COLO668 (cell line): ENCODE measurements around the gene OTUD4.

Source experiments
- DNase-seq: peaks from one replicate; lab custom pipeline; 2025; ENCODE audit not compliant: unreplicated experiment; lab: John Stamatoyannopoulos, UW

The OTUD4 gene

GRCh38 chr4:145131848-145132247, 48.5 kb downstream of the OTUD4 start:
- no peak for DNase-seq

GRCh38 chr4:145130788-145131399, 49.5 kb downstream of the OTUD4 start:
- no peak for DNase-seq

DNA sequence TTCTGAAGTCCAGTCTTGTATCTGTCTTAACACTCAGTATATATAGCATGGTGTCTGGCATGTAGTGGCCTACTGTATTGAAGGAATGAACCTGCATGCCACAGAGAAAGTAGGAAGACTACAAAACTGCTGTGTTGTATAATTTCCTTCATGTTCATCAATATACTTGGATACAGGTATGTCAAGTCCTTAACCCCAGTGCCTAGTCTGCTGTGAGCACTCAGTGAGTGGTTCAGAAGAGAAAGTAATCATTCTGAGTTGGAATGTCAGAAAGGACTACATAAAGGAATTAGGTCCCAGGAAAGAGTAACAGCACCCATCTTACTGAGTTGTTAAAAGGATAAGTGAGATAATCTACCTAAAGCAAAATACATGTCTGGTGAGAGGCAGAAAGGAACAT, 50.3 kb downstream of the OTUD4 start:
- no peak for DNase-seq

GRCh38 chr4:145125396-145125795, 55.0 kb downstream of the OTUD4 start:
- DNase-seq = no peak

DNA sequence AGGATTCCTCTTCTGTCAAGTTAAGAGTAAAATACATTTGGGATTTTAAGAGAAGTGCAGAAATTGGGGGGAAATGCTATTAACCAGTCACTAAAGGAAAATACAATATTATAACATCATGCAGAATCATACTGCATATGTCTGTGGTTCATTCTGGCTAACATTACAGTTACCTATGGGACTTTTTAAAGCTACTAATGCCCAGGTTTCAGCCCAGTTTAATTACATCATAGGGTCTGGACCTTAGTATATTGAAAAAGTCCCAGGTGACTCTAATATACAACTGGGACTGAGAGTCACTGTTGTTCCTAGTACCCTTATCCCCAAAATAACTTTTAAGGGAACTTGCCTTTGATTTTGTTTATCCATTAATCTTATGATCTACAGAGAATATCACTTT, 72.3 kb downstream of the OTUD4 start:
- DNase-seq = no peak

DNA sequence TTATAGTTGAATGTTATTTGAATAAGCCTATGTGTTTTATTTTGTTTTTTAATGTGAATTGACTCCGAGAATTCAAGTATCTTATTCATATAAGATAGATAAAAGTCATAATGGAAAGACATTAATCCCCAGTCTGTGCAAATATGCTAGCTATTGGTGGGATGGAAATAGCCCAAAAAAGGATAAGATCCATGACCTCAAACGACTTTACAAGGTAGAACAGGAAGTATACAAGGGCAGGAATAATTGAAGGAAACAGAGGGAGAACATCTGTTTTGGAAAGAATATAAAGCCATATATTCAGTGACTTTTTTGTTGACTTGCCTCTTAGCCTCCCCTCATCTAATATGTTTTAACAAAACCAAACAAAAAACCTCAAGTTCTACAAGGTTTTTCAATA, 73.3 kb downstream of the OTUD4 start:
- no peak for DNase-seq

DNA sequence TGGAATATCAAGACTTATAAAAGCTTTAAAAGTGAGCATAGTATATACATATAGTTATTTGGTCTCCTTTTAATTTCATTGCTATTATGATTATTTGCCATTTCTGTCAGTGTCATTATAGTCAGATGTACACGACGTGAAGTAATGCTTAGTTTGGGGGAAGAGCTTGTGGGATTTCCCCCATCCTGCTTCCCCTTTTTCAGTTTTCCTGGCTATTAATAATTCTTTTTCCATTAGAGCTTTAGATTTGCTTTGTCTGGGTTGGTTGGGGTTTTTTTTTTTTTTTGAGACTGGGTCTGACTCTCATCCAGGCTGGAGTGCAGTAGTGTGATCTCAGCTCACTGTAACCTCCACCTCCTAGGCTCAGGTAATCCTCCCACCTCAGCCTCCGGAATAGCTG, 76.9 kb downstream of the OTUD4 start:
- DNase-seq = no peak

DNA sequence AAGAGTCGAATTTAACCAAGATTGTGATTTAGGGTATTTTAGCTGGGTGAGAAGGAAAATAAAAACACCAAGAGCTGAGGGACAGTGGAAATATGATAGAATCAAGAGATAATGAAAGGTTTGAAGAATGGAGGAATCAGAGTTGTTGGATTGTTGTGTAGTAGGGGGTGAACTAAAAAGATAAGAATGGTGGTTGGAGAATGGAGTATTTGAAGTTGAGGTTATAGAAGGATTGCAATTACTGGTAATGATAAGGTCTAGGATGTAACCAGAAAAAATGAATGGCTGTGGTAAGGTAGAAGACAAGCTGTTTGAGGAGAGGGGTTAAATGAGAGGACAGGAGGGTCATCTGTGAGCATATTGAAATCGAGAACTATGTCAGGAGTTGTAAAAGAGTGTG, 77.8 kb downstream of the OTUD4 start:
- no peak for DNase-seq

- DNase-seq = no peak
Observed at GRCh38 chr4:145101091-145101490, 79.3 kb downstream of the OTUD4 start.

DNA sequence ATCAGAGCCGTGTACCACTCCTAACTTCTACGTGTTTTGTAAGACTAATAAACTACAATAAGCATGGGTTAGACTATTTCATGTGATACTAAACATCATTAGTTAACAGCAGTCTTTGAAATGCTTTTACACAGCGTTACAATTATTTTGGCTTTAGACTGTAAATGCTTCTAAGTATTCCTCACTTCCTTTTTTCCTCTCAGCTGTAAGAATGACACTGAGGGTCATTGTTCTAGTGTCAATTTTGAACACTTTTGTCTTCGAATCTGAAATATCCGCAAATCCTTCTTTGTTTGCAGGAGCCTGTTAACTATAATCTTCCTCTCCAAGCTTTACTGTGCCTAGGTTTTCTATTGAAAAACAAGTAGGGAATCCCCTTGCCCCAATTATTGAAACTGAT, 80.7 kb downstream of the OTUD4 start:
- no peak for DNase-seq

- peak; percentile 52 for DNase-seq
Observed at GRCh38 chr4:145098675-145099037, 81.7 kb downstream of the OTUD4 start.

DNA sequence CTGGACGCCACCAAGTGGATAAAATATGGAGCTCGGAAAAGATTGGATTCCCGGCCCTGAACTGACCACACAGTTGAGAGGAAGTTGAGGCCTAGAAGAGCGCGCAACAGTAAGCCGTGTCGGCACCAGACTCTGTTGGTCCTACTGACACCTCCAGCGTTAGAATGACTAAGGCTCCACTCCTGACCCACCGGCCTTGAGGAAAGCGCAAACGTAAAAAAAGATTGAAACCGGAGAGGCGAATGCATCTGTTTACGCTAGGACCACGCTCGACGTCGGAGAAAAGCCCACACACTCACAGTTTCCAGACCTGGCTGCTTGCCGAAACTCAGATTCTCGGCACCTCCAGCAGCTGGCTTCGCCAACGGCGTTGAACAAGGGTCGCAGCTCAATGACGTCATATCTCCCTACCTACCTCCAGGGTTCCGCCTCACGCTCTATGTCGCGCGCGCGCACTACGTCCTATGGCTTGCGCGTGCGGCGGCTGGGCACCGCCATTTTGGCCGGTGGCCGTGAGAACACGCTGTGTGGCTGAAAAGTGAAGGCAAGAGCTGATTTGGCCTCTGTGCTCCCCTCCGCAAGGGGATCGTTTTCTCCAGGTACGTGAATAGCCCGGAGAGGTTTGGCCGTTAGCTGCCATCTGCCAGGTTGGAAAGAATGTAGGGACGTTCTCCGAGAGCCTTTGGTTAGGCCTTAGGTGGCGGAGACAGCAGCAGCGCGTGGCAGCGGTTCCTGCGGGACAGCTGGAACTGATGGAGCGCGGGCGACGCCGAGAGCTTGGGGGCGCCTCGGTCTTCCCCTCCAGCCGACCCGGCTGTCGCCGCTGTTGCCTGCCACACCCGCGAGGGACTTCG, 82.3 kb downstream of the OTUD4 start, which contains the start of the genes ABCE1 and ANAPC10:
TSS of gene ABCE1 (plus strand) at position 491 of the 854 bp plus-strand sequence. CDS start 6,102 bp downstream, outside the sequence.
TSS of gene ANAPC10 (minus strand) at position 376 of the 854 bp plus-strand sequence. CDS start 2,097 bp downstream, outside the sequence.
- DNase-seq = peak; percentile 98

DNA sequence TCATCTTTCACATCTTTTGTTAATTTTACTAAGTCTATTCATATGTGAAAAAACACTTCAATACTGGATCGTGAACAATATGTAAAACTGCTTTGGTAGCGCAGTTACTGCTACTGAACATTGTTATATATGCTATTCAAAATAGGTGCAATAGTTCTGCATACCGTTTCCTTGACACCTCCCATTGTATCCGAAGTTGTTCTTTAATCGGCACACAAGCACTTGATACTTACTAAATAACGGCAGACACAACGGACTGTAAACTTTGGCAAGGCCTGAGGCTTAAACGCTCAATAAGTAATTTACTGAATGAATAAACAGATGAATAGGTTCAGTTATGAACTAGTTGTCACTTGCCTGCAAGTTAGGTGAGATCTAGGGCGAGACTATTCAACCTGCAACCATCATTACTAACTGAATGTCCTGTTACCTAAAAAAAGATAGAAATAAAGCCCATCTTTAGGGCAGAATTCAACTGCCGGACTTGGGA, 83.0 kb downstream of the OTUD4 start:
- no peak for DNase-seq

- no peak for DNase-seq
Observed at GRCh38 chr4:145093638-145094037, 86.8 kb downstream of the OTUD4 start.

DNA sequence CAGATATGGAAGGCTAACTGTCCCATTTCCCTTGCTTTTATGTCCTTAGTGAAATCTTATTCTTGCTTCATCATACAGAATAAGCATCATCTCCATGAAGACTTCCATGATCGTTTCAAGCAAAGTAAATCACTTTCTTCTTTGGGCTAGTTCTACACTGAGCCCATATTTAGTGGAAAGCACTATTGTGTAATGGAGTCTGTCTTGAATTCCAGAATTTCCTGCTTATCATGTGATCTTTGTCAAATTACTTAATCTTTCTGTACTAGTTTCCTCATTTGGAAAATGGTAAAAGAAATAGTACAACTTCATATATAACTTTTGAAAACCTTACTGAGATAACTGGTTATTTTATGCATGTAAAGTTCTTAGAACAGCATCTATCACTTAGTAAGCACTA, 90.0 kb downstream of the OTUD4 start:
- DNase-seq = no peak

DNA sequence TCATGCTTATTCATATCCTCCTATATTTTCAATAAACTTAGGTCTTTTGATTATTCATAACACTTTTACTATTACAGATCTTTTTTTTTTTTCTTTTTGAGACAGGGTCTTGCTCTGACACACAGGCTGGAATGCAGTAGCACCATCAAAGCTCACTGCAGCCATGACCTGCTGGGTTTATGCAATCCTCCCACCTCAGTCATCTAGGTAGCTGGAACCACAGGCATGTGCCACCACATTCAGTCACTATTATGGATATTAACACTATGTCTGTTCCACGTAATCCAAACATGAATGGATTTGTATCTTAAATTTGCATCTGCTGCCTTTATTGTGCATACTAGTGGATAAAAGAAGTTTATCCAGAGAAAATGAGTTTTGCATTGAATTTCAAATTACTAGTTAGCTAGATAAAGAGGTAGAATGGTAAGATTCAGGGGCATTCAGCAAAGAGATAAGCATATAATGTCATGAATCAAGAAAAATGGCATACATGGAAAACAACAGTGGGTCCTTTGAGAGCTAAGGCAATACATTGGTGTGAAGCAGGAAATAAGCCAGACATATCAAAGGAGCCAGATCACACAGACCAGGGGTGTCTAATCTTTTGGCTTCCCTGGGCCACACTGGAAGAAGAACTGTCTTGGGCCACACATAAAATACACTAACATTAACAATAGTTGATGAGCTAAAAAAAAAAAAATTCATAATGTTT, 96.3 kb downstream of the OTUD4 start:
- no peak for DNase-seq
